ENCODE measurements around the gene DKKL1.

The DKKL1 gene

GRCh38 chr19:49420227-49420626, 56.5 kb downstream of the DKKL1 start:
- TF ChIP-seq CTCF (IDR thresholded peaks at IDR 0.05; ENCODE audit: low read depth, low read length): no peak
- no peak for TF ChIP-seq MAX (IDR thresholded peaks at IDR 0.05; ENCODE audit: low read depth, low read length)
- no peak for TF ChIP-seq POLR2A (IDR thresholded peaks at IDR 0.05; ENCODE audit: extremely low read depth, insufficient read length)
- no peak for TF ChIP-seq MYC (IDR thresholded peaks at IDR 0.05; ENCODE audit: low read depth, low read length)
- no peak overlapping the region for H3K4me3 ChIP-seq (ENCODE audit: low read depth, low read length)
- no peak for DNase-seq (ENCODE audit: low read depth)

- no peak overlapping the region for H3K4me3 ChIP-seq (ENCODE audit: low read depth, low read length)
- TF ChIP-seq CTCF (IDR thresholded peaks at IDR 0.05; ENCODE audit: low read depth, low read length) (no peak), MAX (IDR thresholded peaks at IDR 0.05; ENCODE audit: low read depth, low read length) (no peak), POLR2A (IDR thresholded peaks at IDR 0.05; ENCODE audit: extremely low read depth, insufficient read length) (no peak), MYC (IDR thresholded peaks at IDR 0.05; ENCODE audit: low read depth, low read length) (no peak)
- peak; percentile 79 for DNase-seq (ENCODE audit: low read depth)
These were observed 57.6 kb downstream of the DKKL1 start for GRCh38 chr19:49421039-49421877.

- TF ChIP-seq POLR2A (IDR thresholded peaks at IDR 0.05; ENCODE audit: extremely low read depth, insufficient read length) (no peak), MAX (IDR thresholded peaks at IDR 0.05; ENCODE audit: low read depth, low read length) (no peak), MYC (IDR thresholded peaks at IDR 0.05; ENCODE audit: low read depth, low read length) (no peak), CTCF (IDR thresholded peaks at IDR 0.05; ENCODE audit: low read depth, low read length) (no peak)
- H3K4me3 ChIP-seq (ENCODE audit: low read depth, low read length): no peak overlapping the region
- no peak for DNase-seq (ENCODE audit: low read depth)
These were observed 58.2 kb downstream of the DKKL1 start for GRCh38 chr19:49421878-49422202.

GRCh38 chr19:49422407-49423070, 58.9 kb downstream of the DKKL1 start:
- no peak overlapping the region for H3K4me3 ChIP-seq (ENCODE audit: low read depth, low read length)
- DNase-seq (ENCODE audit: low read depth): peak; percentile 80

More at GRCh38 chr19:49422407-49423070, 58.9 kb downstream of the DKKL1 start:
- TF ChIP-seq CTCF (IDR thresholded peaks at IDR 0.05; ENCODE audit: low read depth, low read length) (peak; percentile 53), MAX (IDR thresholded peaks at IDR 0.05; ENCODE audit: low read depth, low read length) (no peak)
